Measurements from ENCODE around the gene UNC5CL. TPM values are rescaled to one million over a fixed set of nuclear protein-coding genes. Genes with fewer than 3 reads are reported as not detected.
"Not testable (repeated sequence)": the region's sequence is repeated elsewhere in the genome, so short reads cannot be mapped to it uniquely, and the experiment has no call there.

The UNC5CL gene
- total RNA-seq, 1 experiment from 2014 or later: not detected

DNA sequence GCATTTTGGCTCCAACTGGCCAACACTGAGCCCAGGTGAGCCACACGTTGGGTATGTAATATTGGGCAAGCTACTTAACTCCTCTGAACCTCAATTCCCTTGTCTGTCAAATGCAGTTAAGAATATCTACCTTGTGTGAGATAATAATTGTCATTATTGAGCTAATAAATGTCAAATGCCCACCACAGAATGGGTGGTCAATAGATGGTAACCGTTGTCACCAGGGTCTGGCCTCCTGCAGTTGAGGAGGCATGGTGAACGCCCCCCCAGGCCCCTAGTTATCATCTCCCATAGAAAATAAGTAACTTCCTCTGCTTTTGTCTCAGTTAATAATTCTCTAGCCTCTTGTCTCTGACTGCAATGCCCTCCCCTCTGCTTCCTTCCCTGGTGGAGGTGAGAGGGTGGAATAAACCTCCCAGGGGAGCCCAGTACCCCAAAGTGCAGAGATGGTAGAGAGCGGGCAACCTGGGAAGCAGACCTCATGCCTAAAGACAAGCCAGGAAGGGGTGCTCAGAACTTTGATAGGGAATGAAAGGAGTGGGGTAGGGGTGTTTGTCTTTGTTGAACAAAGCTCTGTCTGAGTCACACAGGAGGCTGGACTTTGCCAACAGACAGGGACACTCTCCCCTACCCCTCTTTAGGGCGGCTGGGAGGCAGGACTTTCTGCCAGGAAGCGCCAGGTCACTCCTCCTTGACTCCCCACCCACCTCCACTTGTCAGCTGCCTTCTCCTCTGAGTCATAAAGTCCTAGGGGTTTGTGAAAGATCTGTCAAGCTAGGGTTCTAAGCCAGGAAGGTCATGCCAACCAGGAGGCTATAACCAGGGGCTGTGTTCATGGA, 1.3 kb upstream of the UNC5CL start:
- DNase-seq (ENCODE audit: low spot score): peak; percentile 62

DNA sequence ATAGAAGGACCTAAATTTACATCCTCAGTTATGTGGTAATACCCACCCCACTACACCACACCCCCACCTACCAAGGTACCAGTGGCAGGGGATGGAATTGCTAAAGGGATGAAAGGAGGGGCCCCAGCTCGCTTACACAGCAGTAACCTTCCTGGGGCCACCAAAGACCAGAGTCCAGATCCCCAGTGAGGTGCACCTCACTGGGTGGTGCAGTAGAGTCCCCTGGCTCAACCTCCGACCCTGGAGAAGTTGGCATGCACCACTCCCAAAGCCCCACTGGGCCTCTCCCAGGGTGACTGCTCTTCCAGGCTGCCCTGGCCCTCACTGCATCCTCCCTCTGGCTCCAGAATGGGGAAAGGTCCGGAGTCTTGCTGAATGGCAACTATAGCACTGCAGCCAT, 816 bp downstream of the UNC5CL start:
- DNase-seq (ENCODE audit: low spot score): no peak

DNA sequence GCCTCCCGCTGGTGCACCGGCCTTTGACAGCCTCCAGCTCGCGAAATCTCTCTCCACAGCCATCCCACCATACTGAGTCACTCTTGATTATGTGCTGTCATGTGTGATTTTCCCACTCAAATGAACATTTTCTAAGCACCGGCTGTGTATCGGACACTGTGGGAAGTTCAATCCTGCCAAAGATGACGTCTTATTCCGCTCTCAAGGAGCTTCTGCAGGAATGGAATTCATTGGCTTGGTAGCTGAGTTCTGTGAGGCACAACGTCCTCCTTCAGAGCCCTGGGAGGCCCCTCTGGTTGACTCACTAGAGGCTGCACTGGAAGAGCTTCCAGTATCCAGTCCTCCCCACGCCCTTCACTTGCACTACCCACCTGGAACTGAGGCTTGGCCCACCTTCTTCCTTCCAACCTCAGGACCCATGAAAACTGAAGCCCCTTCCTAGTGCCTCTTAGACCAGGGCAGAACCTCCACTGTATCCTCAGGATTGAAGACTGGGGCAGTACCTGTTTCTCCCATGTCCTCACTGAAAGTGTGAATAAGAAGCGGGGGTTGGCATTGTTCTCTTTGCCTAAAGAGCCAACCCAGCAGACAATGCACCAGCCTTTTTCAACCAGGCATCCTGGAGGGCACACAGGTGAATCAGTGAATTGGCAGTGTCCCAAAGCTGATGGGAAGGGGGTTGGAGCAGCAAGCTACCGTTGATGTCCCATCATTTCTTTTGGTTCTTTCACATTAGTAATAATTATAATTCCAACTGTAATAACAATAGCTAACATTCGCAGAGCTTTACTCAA, 1.7 kb downstream of the UNC5CL start:
- no peak for DNase-seq (ENCODE audit: low spot score)

DNA sequence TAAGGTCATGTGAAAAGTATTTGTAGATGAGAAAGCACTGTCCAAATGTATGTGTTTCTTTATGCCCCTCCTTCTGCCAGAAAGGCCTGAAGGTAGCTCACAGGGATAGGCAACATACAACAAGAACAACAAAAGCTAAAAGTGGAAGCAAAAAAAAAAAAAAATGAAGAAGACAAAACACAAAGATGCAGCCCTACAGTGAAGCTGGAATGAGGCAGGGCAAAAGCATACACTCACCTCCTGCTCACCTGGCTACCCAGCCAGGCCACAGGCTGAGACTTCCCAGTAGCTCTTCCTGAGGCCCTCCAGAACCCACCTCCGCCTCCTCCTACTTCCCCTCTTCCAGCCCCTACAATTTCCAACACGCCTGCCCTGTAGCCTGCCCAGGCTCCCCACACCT, 2.4 kb downstream of the UNC5CL start:
- DNase-seq (ENCODE audit: low spot score): no peak

DNA sequence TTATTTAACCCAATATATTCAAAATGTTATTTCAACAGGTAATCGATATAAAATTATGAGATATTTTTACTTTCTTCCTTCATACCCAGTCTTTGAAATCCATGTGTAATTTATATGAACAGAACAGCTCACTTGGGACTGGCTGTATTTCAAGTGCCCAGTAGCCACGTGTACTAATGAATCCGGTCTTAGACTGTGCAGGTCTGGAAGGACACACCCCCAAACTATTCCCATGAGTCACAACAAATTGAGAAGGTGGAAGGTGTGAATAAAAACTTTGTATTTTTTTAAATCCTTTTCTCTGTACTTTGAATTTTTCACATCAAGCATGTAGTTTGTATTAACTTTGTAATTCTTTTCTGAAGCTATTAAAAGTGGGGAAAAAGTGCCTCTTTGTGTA, 2.8 kb downstream of the UNC5CL start:
- DNase-seq (ENCODE audit: low spot score): peak; percentile 44

DNA sequence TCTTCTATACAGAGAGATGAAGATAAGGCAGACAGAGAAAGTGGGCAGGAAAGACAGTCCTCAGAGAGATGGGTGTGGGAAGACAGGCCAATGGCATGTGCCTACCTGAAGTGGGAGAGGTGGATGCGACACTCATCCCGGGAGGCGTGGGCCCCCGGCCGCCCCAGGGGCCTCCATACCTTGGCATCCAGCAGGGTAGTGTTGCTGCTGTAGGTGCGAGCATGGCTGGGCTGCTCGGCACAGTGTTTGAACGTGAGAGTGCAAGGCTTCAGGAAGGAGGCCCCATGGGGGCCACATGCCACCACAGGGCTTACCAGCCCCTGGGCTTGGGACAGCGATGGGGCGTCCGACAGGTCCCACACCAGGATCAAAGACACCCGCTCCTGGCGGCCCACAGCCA, 5.2 kb downstream of the UNC5CL start:
- DNase-seq (ENCODE audit: low spot score): no peak

DNA sequence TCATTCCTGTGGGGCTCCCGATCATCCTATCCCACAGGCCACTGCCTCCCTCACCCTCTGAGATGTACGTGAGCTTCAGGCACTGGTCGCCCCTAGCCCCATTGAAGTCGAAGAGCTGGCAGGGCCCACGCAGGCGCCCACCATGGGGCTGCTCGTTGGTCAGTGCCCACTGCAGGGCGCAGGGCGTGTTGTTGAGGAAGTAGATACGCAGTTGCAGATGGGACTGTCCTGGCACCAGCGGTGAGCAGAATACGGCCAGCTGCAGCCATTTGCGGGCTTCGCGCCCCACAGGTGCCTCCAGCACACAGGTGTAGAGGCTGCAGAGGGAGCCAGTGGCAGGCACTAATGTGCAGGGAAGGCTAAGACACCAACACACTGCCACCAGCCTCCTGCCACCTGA, 6.2 kb downstream of the UNC5CL start:
- no peak for DNase-seq (ENCODE audit: low spot score)

DNA sequence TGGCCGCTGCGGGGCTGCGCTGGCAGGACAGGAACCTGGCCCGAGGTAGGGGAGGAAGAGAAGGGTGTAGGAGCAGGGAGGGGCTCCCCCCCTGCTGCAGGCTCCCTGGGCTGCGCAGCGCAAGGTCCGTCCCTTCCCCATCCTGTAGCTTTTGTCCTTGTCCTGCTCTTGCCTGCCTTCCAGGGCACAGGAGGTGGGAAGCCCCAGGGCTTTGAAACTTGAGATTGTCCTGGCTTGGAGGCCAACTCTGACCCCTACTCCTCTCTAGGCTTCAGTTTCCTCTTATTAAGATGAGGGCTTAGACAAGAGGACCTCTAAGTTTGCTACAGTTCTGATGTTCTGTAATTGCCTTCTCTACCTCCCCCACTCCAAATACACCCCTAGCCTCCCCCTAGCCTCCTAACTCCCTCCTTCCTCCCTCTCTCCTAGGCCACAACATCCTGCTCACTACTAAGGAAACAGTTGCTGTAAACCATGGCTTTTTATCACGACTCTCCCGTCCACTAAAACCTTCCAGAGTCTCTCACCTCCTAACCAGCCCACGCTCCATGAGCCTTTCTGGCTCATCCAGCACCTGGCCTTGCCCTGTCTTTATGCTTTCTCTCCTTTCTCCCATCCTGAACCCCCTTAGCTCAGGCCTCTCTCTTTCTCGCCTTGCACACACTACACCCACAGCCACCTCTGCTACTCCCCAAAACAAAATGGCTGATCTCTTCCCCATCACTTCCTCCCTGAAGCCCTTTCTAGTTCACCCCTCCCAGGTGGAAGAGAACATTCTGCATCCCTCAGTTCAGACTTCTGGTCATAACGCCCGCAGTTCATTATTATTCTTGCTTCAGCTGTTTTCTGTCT, 10.2 kb downstream of the UNC5CL start:
- DNase-seq (ENCODE audit: low spot score): no peak

DNA sequence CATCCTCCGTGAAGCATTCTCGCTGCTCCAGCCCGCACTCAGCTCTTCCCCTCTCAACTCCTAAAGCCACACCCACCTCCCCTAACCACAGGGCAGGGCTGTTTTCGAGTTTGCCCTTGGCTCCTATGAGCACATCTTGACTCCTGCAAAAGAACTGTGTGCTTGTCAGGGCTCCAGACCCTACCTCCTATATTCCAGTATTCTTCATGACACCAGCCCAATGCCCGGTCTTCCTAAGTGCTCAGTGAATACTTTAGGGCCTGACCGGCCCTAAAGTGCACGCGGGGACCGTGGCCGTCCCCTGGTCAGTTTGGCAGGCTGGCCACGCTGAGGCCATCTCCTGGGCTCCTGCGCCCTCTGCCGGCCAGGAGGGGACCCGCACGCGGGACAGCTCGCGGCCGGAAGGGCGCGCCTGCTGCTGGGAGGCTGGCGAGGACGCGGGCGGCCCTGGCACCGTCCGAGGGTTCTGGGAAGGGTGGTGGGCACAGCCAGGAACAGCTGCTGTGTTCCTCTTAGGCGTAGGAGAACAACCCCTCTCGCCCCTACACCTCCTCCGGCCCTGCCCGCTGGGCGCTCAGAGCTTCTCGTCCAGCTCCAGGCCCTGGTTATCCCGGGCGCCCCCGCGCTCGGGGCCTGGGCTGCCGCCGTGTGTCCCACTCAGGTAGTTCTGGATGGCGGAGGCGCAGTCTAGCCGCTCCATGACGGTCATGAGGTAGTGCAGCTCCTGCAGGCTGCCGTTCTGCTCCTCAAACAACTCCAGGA, 11.0 kb downstream of the UNC5CL start:
- peak; percentile 69 for DNase-seq (ENCODE audit: low spot score)

DNA sequence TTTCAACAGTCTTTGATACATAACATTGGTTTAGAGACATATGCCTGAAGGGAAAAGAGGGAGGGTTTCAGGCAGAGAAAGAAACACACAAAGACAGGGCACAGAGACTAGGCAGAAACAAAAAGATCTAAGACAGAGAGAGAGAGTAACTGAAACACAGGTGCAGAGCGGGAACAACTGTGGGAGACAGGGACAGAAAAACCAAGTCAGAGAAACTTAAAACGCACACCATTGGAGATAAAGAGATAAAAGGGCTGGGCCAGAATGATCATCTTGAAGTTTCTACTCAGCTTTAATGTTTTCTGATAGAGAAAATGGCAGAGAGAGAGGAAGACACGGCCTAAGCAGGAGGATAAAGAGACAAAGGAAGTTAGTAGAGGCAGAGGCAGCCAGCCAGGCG, 11.8 kb downstream of the UNC5CL start:
- DNase-seq (ENCODE audit: low spot score): no peak

DNA sequence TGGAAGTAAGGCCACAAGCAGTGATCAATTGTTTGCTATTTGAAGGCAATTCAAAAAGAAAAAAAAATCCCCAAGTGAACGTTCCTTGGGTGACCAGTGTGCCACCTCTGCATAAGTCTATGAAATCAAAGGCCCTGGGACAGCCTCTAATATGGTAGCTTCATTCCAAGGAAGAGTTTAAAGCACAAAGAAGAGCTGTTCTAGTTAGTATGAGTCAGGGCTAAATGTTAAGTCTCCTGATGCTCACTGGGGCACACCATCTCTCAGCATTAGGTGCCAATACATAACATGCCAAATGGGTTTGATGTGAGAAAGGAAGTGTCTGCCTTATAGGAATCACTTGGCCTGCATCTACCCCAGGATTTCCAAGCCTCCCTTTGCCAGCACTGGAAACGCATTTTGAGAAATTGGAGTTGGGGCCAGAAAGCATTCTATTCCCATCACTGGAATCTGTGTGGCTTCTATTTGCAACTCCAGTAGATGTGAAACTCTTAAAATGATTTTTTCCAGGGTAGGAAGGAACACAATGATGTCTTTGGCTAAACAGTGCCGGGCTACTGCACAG, 13.0 kb downstream of the UNC5CL start:
- no peak for DNase-seq (ENCODE audit: low spot score)

DNA sequence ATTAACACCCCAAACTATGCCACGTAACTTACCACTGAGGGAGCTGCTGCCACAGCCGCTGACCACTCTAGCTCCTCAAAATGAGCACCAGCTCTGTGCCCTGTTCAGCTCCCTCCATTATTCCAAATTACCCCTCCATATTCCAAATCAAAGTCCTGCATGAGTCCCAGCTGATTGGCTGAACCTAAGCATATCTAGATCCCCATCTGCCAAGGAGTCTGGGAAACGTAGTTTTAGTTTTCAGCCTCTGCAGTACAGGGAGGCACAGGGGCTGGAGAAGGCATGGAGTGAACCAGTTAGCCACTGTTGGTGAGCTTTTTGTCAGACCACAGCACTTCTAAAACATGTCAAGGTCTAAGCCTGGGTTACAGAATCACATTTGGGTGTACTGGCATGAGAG, 15.9 kb downstream of the UNC5CL start:
- DNase-seq (ENCODE audit: low spot score): no peak

DNA sequence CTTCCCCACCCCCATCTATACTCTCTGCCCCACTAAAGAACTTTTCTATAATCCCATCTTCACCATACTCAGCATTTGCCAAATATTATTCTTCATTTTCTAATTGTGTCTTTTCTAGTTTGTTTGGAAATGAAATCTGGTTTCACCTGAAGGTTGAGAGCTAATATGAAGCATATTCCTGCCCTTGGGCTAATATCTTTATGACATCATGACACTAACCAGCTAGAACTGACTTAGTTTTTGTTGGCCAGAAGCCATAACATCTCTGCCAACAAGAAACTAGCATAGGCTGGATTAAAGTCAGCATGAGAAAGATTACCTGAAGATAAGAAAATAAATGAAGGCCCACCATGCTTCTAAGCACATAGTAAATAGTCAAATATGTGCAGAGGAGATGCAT, 16.7 kb downstream of the UNC5CL start:
- DNase-seq (ENCODE audit: low spot score): no peak

DNA sequence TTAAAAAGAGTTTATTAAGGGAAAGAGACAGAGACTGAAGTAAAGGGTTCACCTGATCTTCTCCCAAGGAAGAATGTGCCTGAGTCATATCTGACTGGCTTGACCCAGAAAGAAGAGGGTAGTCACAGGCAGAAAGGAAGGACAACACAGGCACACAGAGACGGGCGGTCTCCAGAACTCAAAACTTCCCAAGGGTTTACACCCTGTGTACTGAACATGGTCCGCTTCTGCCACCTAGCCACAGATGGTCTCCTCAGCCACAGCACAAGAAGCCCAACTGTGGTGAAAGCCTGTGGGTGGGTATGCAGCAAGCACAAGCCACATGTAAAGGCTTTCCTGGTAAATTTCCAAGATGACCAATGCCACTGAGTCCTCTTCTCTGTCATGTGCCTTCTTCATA, 17.2 kb downstream of the UNC5CL start:
- DNase-seq (ENCODE audit: low spot score): peak; percentile 39

DNA sequence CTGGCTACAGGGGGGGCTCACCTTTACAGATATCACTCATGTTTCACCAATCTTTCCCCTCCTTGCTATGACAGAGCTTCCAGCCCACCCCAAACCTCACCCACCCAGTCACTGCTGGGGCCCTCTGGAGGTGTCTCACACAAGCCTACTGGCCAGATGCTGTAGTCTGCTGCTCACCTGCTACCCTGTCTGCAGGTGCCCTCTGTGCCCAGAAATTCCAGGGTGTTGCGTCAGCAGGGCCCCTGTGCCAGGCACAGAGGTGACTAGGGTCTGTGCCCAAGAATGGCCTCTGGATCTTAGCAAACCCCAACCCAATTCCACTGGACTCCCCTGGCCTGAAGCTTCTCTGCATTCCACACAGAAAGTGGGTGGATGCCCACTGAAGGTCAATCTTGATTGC, 21.4 kb downstream of the UNC5CL start:
- no peak for DNase-seq (ENCODE audit: low spot score)

DNA sequence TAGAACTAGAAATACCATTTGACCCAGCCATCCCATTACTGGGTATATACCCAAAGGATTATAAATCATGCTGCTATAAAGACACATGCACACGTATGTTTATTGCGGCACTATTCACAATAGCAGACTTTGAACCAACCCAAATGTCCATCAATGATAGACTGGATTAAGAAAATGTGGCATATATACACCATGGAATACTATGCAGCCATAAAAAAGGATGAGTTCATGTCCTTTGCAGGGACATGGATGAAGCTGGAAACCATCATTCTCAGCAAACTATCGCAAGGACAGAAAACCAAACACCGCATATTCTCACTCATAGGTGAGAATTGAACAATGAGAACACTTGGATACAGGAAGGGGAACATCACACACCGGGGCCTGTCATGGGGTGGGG, 23.2 kb downstream of the UNC5CL start:
- not testable (repeated sequence) for DNase-seq (ENCODE audit: low spot score)

DNA sequence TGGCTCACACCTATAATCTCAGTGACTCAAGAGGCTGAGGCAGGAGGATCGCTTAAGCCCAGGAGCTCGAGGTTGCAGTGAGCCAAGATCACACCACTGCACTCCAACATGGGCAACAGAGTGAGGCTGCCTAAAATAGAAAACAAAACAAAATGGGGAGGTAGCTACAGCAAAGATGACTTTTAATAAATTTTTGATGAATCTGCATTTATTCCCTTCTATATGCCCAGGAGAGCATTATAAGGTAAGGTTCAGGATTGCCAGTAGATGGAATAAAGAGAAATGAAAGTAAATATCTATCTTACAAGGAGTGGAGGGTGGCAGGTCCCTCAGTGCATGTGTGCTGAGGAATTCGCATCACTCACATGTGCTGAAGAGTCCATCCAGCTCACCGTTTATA, 24.2 kb downstream of the UNC5CL start:
- no peak for DNase-seq (ENCODE audit: low spot score)

DNA sequence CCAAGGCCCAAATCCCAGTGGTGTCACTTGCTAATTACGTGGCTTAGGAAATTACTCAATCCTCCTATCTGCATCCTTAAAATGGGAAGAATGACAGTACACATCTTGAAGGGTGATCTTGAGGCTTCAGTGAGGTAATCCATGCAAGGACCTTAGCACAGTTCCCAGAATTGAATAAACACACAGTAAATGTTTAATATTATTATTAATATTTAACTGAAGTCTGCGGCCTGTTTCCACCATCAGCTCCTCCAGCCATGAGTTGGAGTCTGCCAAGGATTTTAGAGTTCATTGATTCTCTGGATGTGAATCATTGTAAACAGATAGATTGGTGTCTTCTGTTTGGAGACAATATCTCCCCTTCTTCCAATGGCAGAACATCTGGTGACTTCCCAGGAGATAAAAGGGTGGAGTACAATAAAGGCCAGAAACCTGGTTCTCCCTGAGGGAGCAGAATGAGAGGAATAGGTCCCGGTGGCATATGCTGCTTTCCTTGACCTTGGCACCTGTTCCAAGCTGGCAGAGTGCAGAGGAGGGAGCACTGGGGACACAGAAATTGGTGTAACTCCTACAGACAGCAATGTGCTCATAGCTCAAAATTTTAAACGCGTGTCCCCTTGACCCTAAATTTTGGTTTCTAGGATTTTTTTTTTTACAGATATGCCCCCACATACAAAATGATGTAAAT, 25.4 kb downstream of the UNC5CL start:
- no peak for DNase-seq (ENCODE audit: low spot score)

DNA sequence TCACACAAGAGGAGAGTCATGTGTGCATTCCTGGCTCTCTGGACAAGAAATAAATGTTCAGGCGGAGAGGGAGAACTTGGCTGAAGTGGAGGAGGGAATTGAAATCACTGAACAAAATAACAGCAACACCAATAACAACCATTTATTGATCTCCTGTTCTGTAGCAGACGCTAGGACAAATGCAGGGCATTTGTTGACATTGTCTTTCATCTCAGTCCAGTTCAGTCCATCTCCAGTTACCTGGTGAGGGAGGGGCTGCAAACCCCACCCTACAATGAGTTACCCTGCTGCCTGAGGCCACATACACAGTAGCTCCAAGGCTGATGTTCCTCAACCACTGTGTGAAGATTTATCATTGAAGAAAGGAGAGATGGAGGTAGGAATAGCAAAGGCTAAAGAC, 27.3 kb downstream of the UNC5CL start:
- DNase-seq (ENCODE audit: low spot score): no peak

DNA sequence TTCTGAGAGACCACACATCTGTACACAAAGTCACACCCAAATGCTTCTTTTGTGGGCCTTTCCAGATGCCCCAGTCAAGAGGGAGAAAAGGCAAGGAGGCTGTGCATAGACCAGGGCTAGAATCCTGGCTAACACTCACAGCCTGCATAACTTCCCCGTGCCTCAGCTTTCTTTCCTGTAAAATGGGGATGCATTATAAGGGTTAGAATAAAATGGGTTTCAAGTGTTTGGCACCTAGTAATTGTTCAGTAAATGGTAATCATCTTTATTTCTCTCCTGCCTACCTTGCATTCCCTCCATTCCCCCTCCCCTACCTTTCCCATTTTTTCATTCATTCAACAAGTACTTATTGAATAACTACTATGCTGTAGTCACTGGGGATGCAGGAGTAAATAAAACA, 29.4 kb downstream of the UNC5CL start:
- no peak for DNase-seq (ENCODE audit: low spot score)

DNA sequence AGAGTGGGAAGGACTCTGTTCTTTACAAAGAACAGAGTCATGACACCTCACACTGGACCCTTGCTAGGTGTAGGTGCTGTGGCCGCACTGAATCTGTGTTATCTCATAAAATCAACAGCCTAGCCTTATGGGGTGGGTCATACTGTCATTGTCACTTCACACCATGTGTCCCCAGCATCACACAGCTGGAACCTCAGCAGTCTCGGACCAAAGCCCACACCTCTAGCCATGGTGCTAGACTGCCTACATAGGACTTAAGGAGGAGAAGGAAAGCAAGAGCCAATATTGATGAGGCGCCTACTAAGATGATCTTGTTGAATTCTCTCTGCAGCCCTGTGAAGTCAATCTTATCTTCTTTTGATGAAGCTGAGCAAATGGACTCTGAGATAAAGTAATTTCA, 31.0 kb downstream of the UNC5CL start:
- no peak for DNase-seq (ENCODE audit: low spot score)

Measured in A172 (cell line).